SW 1271 (cell line): ENCODE results near the gene GNAZ.

ENCODE experiments used
- DNase-seq, 2 experiments: peaks; one replicate each; lab custom pipeline; 2025; lab: John Stamatoyannopoulos, UW

Gene GNAZ

DNA sequence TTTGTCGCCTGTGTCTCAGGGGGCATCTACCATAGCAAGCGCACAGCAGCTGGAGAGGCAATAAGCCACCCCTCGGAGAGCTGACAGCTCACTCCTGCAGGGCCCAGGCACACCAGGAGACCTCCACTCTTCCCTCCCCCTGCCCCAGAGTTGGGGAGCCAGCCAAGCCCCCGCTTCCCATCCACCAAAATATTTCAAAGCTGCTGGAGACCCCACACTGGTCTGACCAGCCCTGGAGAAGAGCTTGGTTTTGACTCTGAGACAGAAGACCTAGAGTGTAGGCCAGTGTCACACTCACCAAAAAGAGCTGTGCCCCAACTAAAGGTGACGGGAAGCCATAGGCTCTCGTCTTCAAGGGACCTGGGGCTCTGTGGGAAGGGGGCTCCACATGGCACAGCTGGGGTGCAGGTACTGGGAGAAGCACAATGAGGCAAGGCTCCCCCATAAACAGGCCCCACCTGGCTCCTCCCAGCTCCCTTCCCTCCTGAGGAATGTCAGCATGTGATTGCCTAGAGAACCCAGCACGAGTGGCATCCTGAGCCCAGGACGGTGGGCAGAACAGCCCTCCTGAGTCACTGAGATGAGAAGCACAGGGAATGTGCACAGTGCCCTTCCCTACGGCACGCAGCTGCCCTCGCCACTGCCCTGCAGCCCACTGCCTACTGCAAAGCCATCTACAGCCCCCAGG lies 5.8 kb upstream of the GNAZ start:
- DNase-seq, result no peak

DNA sequence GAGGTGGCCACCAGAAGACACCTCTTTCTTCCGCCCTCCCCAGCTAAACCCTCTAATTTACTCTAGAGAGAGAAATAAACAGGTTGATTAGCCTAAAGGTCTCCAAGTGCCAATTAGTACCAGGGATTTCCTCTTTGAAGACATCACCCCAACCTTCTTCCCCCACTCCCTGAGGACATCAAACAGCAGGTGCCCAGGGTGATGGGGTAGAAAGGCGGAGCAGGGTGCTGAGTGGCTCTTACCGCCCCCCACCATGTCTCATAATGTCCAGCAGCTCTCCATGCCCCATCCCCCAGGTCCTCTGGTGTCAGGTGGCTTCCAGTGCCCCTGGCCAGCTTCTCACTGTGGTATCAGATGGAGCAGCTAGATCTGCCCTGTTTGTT lies 5.3 kb upstream of the GNAZ start:
- DNase-seq, result no peak

DNA sequence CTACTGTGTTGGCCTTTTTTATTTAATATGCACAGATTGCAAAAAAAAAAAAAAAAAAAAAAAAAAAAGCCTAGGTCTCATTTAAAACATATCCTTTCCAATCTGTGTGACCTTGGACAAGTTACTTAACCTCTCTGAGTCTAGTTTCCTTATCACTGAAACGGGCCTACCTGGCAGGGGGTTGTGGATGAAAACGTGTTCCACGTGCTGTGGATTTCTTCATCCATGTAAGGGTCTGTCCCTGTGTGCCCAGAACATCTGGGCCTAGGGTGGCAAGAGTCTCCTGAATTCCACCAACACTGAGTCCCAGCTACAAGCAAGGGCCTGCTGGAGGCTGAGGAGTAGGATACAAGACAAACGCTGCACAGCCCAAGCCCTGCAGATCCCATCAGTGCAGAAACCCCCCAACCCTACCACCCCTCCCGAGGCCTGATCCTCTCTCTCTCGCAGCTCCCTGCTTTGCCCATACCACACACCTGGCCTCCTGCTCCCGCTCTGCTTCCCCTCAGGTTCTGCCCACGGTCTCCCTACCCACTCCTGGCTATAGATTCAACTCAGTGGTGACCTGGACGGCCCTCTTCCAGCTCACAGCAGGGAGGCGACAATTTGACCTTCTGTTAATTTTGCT lies 4.7 kb upstream of the GNAZ start:
- DNase-seq, result no peak

GRCh38 chr22:23066200-23067022 lies 3.9 kb upstream of the GNAZ start:
- DNase-seq, result no peak

DNA sequence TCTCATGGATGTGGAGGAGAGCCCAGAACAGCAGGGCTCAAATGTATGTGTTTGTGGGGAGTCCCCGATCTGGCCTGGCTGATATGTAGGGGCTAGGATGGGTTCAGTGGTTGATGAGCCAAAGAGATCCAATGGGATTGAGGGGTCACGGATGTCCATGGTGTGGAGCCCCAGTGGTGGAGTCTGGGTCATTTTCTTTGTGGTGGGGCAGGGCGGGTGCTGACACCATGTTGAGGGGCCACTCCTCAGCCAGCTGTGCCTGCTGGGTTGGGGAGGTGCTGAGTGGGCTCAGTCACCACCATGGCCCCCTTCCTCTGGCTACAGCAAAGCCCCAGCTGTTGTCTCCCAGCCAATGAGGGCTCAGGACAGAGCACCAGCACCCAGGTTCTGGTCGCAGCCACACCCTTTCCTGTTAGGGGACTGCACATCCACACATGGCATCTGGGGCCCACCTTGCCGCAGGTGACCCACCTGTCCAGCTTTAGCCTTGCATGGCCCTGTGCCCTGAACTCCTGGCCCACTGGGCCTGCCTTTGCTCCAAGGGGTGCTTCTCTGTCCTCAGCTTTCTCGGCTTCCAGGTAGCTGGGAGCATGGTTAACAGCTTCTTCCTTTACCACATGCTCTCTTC lies 3.2 kb upstream of the GNAZ start:
- DNase-seq, result no peak

GRCh38 chr22:23067691-23068090 lies 2.6 kb upstream of the GNAZ start:
- DNase-seq, result no peak

- DNase-seq, result no peak
Observed at GRCh38 chr22:23068096-23068831, 2.1 kb upstream of the GNAZ start.

DNA sequence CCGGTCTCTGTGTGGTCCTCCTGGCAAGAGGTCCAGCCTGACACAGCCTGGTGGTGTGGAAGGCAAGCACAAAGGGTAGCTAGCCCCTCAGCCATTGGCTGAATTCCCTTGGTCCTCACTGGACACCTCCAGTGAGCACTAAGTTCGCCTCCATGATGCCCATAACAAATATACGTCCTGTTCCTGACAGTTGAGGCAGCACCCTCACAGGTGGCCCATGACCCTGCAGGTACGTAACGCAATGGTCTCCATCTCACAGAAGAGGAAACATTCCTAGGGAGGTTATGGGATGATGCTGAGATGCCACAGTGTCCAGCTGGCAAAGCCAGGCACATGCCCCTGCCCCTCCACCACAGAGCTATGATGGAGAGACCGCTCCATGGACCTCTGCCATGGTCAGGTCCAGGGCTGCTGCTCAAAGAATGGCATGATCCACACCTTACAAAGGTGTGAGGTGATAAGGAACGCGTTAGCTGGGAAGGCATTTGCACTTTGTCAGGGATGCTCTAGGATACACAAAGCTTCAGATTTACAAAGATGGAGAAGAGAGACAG lies 1.4 kb upstream of the GNAZ start:
- DNase-seq, result no peak

- DNase-seq, result peak; percentile 12 to 78
Observed at GRCh38 chr22:23069502-23070357, 589 bp upstream of the GNAZ start.

DNA sequence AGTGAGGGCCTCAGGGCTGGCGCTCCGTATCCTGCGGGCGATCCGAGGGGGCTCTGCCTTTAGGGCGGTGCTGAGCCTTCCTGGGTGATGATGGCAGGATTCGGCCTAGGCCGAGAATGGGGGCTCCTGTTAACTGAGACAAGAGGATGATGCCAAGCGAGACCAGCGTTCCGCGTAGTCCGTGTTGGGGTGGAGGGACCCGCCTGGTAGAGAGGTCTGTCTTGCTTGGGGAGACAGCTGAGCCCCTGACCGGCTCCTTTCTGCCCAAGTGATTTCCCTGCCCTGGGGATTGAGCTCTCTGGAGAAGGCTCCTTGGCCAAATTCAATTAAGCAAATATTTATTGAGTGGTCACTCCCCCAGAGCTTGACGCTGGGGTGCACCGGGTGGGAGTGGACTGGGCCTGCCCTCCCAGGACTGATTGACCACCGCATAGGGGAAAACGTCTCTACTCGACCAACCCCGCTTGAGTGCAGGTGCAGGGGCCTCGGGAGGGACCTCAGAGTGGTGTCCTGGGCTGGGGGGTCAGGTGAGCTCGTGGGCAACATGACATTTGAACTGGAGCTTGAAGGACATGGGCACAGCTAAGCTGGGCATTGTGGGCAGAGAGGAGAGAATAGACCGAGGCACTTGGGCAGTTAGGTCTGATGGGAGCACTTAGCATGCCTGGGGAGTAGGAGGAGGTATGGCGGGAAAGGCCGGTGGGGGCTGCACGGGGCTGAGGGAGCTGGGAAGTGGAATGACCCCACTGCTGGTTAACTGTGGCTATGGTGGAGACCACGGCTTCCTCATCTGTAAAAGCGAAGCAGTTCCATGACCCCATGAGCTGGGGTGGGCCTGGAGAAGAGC lies 1.1 kb downstream of the GNAZ start:
- DNase-seq, result no peak

DNA sequence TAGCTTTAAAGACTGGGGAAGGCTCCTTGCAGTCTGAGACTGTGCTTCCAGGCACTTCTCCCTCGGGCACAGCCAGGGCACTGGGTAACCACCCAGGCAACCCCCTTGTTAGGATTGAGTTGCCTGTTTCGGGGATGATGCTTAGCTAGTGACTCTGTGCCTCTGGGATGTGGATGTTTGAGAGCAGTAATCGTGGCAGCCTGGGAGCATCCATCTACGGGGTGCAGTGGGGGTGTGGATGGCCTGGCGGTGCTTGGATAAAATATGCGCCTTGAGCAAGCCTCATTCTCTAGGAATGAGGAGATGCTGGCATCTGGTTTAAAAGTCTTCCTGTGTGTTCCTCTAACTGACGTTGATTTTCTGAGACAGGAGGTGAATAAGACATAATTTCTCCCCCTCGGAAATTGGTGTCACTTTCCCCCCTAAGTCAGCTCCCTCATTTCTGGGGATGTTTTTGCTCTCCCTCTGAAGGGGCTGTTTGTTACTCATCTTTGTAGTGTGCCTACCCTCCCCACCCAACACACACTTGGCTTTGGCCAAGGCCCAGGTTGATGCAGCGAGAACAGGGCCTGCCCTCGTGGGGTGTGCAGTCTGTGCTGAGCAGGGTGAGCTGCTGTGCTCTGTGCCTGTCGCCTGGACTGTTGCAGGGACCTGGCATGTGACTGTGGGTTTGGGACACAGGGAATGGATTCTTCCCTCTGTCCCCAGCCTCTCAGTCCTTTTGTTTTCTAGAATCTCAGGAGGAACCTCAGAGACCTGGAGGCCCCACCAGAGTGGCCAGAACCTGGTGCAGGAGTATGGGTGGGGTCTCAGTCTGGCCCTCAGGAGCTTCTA lies 2.0 kb downstream of the GNAZ start:
- no peak for DNase-seq

GRCh38 chr22:23072911-23073491 lies 2.7 kb downstream of the GNAZ start:
- no peak for DNase-seq

DNA sequence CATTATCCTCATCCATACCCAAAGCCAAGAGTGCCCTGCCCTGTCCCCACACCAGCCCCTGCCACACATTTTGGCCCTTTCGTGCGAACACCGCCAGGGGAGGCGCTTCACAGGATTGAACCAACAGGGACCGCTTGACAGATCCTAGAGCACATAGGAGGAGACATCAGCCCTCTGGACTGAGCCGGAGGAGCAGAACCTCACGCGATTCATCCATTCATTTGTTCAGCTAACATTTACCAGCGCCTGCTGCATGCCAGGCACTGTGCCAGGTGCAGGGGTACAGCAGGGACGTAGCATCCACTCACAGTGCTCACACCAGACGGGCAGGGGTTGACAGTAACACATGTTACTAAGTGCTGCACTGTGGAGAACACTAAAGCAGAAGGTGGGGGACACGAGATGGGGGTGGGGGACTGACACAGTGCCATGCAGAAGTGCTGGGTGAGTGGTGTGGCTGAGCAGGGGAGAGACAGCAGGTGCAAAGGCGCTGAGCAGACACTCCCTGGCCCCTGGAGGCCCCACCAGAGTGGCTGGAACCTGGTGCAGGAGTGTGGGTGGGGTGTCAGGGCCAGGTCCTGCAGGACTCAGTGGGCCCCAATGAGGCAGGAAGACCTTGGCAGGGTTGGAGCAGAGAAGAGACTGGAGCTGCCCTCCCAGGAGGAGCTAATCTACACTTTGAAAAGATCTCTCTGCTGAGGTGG lies 3.4 kb downstream of the GNAZ start:
- no peak for DNase-seq

- no peak for DNase-seq
Observed at GRCh38 chr22:23074451-23074850, 4.1 kb downstream of the GNAZ start.

DNA sequence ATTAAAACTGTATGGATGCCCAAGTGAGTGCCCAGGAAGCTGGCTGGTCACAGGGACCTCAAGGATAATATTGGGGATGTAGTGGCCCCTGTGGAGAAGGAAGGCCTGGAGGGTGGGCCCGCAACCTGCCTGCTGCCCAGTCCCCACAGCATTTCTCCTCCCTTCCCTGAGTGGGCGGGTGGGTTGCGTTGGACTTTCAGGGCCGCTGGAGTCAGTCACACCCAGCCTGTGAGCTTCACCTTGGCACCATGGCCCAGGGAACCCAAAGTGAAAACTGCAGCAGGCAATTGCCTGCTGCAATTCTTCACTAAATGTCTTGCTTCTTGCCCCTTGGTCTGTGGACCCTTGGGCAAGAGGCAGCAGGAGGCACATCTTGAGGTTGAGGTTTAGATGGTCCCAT lies 4.7 kb downstream of the GNAZ start:
- no peak for DNase-seq

DNA sequence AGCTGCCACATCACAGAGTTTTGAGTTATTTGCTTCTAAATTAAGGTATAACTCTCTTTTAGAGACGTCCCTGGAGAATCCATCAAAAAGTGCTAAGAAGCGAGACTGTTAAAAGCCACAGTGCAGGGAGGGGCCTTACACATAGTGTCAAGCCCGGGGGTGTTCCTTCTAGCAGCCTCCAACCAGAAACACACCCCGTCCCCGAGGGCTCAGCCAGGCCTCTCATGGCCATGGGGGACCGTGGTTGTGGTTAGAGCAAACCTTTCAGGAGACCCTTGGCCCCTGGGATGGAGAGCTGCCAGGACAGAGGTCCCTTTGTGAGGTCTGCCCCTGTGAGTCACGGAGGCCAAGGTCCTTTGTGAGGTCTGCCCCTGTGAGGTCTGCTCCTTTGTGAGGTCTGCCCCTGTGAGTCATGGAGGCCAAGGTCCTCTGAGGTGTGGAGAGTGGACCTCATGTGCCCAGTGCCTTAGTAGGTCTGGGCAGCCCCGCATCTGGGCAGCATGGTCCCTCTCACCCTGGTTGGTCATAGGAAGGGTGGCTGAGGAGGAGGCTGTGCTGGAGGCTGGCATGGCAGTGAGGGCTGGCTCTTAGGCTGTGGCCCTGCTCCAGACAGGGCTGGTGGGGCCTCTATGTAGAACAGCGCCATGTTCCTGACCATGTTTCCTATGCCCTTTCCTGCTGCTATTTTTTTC lies 5.4 kb downstream of the GNAZ start:
- DNase-seq, result no peak

GRCh38 chr22:23076896-23077572 lies 6.7 kb downstream of the GNAZ start:
- no peak for DNase-seq
